GM18870 (cell line): ENCODE data around the gene FADS6.
A peak's percentile ranks its signal among the peaks of the same experiment; 100 is the strongest.

Experiments
- ATAC-seq: cut with Tn5 transposase; IDR thresholded peaks from one replicate; pipeline ENCODE4 v1.9.1; 2021; ENCODE audit warnings: moderate library complexity; ENCODE audit not compliant: unreplicated experiment

FADS6 gene

GRCh38 chr17:74892013-74892841 is 1.2 kb downstream of the FADS6 start:
- no peak for ATAC-seq

DNA sequence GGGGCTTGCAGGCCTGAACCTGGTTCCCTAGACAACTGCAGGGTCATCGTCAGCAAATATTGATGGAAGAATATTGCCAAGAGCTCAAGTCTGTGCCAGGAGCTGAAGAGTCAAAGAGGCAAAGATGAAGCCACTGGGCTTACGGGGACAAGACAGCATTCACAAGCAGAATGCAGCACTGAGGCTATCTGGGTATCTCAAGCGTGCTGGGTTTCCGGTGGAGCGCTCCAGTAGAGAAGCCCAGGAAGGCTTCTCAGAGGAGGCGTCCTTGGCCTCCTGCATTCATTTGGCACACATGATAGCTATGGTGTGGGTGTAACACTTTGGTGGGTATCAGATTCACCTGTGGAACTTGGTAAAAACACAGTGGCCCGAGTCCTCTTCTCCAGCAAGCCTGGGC is 2.9 kb downstream of the FADS6 start:
- ATAC-seq: no peak

DNA sequence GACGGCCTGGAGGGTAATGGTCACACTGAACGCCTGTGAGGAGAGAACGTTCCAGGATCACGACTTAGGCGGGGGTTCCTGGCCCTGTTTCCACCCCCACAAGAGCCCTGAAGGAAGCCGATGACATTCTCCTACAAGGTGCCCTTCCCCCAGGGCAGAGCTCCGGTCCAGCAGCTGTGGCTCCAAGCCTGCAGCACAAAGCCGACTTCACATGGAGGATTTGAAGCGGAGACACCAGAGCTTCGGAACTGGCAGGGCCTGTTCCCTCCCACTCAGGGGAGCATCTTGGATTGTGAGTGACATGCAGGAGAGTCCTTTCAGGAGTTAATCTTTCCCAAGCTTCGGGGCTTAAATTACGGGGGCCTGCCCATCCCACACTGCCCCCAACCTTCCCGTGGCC is 5.0 kb downstream of the FADS6 start:
- no peak for ATAC-seq

GRCh38 chr17:74883241-74883745 is 10.1 kb downstream of the FADS6 start:
- ATAC-seq: no peak

- no peak for ATAC-seq
These were observed 10.8 kb downstream of the FADS6 start for GRCh38 chr17:74882517-74883240.

DNA sequence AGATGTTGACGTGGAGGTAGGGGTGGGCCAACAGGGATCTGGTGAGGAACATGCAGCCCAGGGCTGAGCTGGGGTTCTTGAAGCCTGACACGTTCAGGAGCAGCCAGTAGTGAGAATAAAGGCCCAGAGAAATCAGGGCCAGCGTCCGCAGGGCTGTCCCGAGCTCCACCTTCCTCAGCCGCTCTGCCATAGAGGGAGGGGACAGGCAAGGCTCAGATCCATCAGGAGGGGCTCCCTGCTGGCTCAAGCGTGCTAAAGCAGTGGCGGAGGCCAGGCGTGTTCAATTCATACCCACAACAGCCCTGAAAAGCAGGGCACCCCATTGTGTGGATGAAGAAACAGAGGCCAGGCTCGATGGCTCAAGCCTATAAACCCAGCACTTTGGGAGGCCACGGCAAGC is 12.4 kb downstream of the FADS6 start:
- ATAC-seq: no peak

DNA sequence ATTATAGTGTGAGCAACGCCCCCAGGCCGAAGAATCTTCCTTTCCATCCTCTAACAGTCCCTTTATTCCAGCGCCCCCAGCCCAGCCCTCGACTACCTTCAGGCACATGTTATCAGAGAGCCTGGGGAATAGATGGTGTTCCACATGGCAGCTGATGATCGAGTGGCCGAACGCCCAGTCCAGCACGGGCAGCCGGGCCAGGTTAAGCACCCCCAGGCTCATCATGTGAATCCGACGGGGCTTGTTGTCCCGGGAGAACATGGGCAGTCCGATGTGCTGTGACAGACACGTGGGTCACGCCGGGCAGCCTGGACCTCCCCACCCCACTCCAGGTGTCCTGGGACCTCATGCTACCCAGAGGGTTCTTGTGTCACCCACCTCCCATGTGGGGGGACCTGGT is 14.1 kb downstream of the FADS6 start:
- ATAC-seq: no peak

GRCh38 chr17:74878658-74879057 is 14.8 kb downstream of the FADS6 start:
- no peak for ATAC-seq

GRCh38 chr17:74877592-74878548 is 15.6 kb downstream of the FADS6 start:
- ATAC-seq: no peak

DNA sequence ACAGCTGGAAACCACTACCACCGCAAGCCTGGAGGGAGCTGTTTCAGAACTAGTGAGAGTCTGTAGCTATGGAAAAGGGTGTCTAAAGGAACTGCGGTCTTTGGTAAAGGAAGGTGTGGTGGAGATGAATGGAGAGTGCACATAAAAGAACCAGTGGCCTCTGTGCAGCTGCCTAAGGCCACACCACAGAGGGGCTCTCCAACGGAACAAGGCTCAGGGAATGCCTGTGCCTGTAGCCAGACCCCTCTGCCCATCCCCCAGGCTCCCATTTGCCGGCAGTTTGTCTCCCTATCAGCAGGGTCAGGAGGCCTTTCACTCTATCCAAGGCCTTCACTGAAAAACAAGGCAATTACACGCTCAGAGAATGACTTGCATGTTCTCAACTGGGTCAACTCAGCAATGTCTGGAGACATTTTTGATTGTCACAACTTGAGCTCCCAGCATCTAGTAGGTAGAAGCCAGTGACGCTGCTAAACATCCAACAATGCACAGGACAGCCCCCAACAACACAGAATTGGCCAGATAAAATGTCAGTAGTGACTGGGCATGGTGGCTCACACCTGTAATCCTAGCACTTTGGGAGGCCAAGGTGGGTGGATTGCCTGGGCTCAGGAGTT is 17.3 kb downstream of the FADS6 start:
- no peak for ATAC-seq

DNA sequence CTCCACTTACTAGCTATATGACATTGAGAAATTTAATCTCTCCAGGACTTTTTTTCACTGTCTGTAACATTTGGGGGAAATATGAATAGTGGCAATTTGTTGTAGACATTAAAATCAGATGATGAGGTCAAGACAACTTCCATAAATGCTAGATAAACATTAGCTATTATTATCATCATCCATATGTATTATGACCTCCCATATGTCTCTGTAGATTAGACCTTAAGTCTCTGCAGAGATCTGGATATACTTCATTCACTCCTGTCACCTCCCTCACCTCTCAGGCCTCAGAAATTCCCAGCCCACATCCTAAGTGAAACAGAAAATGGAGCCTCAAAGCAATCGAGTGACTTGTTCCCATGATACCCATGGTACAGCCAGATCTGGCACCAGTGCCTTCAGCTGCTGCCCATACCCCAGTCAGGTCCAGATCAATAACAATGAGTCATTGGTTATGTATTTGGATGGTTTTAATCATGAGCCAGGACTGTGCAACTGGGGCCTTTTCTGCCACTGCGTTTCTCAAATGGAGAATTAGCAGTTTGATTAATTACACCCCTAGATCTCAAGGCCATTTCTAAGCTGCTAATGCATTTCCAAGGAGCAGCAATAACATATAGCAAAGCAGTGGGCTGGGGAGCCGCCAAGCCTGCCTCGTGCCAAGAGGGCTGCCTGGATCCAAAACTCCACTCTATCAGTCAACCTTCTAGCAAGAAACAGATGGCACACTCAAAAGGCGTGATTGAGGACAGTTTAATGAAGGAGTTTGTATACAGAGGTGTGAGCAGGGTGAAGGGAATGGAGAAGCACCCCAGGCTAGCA is 18.1 kb downstream of the FADS6 start:
- no peak for ATAC-seq

DNA sequence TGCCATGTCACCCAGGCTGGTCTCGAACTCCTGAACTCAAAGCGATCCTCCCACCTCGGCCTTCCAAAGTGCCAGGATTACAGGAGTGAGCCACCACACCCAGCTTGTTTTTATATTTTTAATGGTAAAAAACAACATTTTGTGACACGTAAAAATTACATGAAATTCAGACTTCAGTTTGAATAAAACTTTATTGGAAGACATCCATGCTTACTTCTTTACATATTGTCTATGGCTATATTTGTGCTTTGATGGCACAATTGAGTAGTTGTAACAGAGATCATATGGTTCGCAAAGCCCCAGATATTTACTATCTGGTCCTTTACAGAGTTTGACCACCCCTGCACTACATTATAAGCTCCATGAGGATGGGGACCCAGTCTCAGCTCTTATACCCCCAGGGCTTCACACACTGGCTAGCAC is 18.8 kb downstream of the FADS6 start:
- no peak for ATAC-seq

- ATAC-seq: no peak
These were observed 19.4 kb downstream of the FADS6 start for GRCh38 chr17:74873874-74874614.

- ATAC-seq: peak; percentile 92
These were observed 20.2 kb downstream of the FADS6 start for GRCh38 chr17:74873037-74873873.

DNA sequence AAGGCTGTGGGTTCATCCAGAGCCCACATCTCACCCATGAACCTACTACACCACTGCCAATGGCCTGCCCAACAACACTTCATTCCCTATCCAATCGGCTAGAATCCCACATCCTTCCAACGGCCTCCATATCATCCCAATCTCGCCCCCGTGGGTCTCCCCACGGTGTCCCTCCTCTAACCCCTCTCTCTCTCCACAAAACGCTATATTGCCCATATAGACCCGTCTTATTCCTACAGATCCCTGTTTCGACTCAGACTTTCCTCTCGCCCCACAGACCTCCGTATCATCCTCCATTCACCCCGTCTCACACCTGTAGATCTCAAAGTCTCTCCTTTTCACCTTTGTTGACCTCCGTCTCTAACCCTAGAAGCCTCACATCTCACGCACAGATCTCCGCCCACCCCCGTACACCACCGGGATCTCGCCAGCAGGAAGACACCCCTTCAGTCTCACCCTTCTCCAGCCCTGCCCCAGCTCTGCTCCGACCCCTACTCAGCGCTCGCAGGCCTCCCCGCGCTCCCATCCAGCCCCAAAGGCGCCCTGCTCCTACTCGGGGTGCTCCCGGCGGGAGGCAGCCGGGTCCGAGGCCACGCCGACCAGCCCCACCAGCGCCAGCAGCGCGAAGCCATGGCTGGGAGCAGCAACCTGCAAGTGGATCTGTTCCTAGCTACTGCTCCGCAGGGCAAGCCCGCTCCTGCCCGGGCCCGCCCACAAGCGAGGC is 21.0 kb downstream of the FADS6 start, which contains the start of gene FDXR:
TSS of gene FDXR (minus strand) at position 682 of the 724 bp plus-strand sequence. CDS start at position 632, 50 bp downstream.
- ATAC-seq: peak; percentile 23

DNA sequence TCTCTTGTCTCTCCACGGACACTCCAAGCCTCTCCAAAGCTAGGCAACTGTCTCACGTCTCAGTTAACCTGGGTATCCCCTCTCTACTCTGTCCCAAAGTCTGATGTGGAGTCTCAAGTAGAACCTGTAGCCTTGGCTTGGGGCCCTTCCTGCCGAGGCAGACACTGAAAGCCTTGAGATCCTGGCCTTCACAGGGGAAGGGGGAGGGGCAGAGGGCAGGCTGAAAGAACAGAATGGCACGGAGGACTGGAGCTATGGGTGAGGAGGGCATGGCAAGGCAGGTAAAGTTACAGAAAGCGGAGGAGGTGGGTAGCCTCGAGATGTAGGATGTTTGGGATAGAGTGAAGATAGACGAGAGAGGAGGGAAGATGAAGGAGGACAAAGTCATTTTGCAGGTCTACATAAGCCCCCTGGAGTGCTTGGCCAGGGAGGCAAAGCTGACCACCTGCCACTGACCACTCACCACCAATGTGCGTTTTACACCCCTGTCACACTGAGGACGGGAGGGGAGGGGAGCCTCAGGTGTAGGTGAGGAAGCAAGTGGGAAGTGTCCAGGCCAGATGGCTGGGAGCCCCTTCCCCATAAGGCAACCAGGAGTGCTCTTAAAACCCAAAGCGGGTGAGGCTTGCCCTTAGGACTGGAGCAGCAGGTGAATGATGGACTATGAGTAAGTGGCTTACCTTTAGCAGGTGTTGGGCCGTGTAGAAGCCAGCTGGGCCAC is 21.9 kb downstream of the FADS6 start:
- ATAC-seq: no peak

- no peak for ATAC-seq
These were observed 22.9 kb downstream of the FADS6 start for GRCh38 chr17:74870512-74870911.
